Left kidney (tissue), 2 donors: ENCODE results near the gene CFAP161. TPM values are rescaled to one million over a fixed set of nuclear protein-coding genes. Genes with fewer than 3 reads are reported as not detected.
"Not testable (repeated sequence)": the region's sequence is repeated elsewhere in the genome, so short reads cannot be mapped to it uniquely, and the experiment has no call there.

Experiments used
- DNase-seq: peaks from one replicate; pipeline ENCODE4 v3.0.0-alpha.2; 2013
- polyA plus RNA-seq: library from polyadenylated mRNA; unstranded; fragments of 120-200 nt; gene quantifications from one replicate; pipeline ENCODE4 v1.2.1, GENCODE V29; 2013; ENCODE audit not compliant: insufficient read length

CFAP161 gene
- polyA plus RNA-seq, 1 donor = 0.43 TPM

- DNase-seq = no peak
Measured at GRCh38 chr15:81157939-81158223, 23.8 kb downstream of the CFAP161 start.

- DNase-seq = not testable (repeated sequence)
Measured at GRCh38 chr15:81158561-81158960, 24.5 kb downstream of the CFAP161 start.

GRCh38 chr15:81160312-81161159 lies 26.5 kb downstream of the CFAP161 start:
- peak; percentile 20 for DNase-seq

- no peak for DNase-seq
Measured at GRCh38 chr15:81161160-81161673, 27.1 kb downstream of the CFAP161 start.

GRCh38 chr15:81161851-81162250 lies 27.8 kb downstream of the CFAP161 start:
- DNase-seq = no peak

- DNase-seq = no peak
Measured at GRCh38 chr15:81163961-81164800, 30.1 kb downstream of the CFAP161 start.

- no peak for DNase-seq
Measured at GRCh38 chr15:81165535-81165934, 31.5 kb downstream of the CFAP161 start.

- no peak for DNase-seq
Measured at GRCh38 chr15:81166636-81167305, 32.7 kb downstream of the CFAP161 start.

- DNase-seq = no peak
Measured at GRCh38 chr15:81168131-81168526, 34.1 kb downstream of the CFAP161 start.

- no peak for DNase-seq
Measured at GRCh38 chr15:81168644-81169043, 34.6 kb downstream of the CFAP161 start.

- DNase-seq = no peak
Measured at GRCh38 chr15:81170511-81170910, 36.4 kb downstream of the CFAP161 start.

GRCh38 chr15:81171286-81171685 lies 37.2 kb downstream of the CFAP161 start:
- no peak for DNase-seq

GRCh38 chr15:81174125-81174791 lies 40.2 kb downstream of the CFAP161 start:
- DNase-seq = no peak

GRCh38 chr15:81174792-81175327 lies 40.8 kb downstream of the CFAP161 start:
- DNase-seq = no peak

GRCh38 chr15:81175496-81175895 lies 41.4 kb downstream of the CFAP161 start:
- no peak for DNase-seq

GRCh38 chr15:81176291-81176893 lies 42.3 kb downstream of the CFAP161 start:
- no peak for DNase-seq

- no peak for DNase-seq
Measured at GRCh38 chr15:81178365-81178764, 44.3 kb downstream of the CFAP161 start.

- no peak for DNase-seq
Measured at GRCh38 chr15:81181220-81181619, 47.1 kb downstream of the CFAP161 start.

- DNase-seq = no peak
Measured at GRCh38 chr15:81182031-81182755, 48.1 kb downstream of the CFAP161 start.

GRCh38 chr15:81182756-81183438 lies 48.8 kb downstream of the CFAP161 start:
- no peak for DNase-seq
